Activated CD4-positive, alpha-beta T cell treated with anti-CD3 and anti-CD28 coated beads, Interleukin-2, Interleukin-6, amounts not matched to agents 100 ng/mL and 50 ng/mL, durations not matched to agents 16 hours and 8 hours (primary cell): Measurements from ENCODE around the gene ACTR6.
"Not testable (repeated sequence)": the region's sequence is repeated elsewhere in the genome, so short reads cannot be mapped to it uniquely, and the experiment has no call there.

Experiments
- DNase-seq: peaks from one replicate; pipeline ENCODE4 v3.0.0-alpha.2; 2020

The ACTR6 gene

GRCh38 chr12:100200463-100201181 is at the start of gene ACTR6:
Gene ACTR6 (plus strand): TSS chr12:100200815. CDS start chr12:100200852, 37 bp downstream.
- peak; percentile 97 for DNase-seq

DNA sequence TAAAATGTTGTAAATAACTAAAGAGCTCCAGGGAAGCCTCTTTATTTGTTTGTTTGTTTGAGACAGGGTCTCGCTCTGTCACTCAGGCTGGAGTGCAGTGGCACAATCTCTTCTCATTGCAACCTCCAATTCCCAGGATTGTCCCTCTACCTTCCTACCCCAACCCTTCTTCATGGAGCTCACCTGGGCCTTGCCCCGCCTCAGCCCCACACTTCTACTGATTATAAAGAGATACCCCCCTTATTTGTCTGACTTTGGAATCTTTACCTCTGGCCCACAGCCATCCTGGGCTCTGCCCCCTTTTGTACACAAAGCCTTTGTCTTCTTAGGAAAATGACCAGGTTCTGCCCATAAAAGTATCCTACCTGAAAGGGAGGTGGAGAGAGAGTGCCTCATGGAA is 48.8 kb upstream of the ACTR6 start:
- no peak for DNase-seq

DNA sequence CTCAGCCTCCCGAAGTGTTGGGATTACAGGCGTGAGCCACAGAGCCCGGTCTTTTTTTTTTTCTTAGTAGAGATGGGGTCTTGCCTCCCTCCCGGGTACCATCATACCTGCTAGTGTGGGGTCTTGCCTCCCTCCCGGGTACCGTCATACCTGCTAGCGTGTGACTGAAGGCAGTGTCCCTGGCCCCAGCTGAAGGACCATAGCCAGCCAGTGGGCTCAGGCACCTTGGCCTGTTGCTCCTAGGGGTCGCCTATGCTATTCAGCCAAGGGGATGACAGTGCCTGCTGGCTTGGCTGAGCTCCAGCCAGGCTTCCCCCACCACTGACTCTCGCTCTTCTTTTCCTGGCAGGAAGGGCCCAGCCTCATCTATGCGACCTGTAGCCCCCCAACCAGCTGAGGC is 47.5 kb upstream of the ACTR6 start:
- no peak for DNase-seq

DNA sequence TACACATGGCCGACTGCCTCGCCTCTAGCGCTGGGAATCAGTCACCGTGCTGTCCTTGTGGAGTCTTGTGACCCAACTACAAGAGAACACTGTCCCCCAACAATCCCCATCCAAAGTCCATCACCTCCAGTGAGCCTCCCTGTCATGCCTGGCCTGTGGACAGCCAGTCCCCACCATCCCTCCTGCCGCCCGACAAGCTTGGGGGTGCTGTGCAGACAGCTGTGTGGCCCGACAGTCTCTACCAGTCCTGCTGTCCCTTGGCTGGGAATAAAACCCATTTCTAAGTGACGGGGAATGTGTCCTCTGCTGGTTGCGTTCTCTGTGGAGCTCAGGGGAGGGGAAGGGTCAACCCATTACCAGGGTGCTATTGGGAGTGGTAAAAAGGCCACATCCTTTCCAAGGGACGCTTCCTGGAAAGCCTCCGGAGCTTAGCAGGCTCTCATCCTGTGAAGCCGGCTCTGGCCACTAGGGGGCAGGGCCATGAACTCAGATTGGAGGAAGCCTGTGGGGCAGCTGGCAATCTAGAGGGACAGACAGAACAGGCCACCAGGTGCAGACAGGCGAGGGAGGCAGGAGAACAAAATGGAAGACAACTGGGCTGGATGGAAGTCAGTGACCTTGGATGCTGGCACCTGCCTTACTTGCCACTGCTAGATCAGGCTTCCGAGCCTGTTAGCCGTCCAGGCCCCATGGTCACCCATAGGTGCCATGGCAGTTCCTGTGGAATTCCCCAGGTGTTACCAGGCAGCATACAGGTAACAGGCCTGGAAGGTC is 46.0 kb upstream of the ACTR6 start:
- DNase-seq = peak; percentile 84

- DNase-seq = no peak
Observed at GRCh38 chr12:100156731-100157426, 43.7 kb upstream of the ACTR6 start.

GRCh38 chr12:100157427-100157821 is 43.2 kb upstream of the ACTR6 start:
- no peak for DNase-seq

GRCh38 chr12:100158535-100158934 is 42.1 kb upstream of the ACTR6 start:
- no peak for DNase-seq

DNA sequence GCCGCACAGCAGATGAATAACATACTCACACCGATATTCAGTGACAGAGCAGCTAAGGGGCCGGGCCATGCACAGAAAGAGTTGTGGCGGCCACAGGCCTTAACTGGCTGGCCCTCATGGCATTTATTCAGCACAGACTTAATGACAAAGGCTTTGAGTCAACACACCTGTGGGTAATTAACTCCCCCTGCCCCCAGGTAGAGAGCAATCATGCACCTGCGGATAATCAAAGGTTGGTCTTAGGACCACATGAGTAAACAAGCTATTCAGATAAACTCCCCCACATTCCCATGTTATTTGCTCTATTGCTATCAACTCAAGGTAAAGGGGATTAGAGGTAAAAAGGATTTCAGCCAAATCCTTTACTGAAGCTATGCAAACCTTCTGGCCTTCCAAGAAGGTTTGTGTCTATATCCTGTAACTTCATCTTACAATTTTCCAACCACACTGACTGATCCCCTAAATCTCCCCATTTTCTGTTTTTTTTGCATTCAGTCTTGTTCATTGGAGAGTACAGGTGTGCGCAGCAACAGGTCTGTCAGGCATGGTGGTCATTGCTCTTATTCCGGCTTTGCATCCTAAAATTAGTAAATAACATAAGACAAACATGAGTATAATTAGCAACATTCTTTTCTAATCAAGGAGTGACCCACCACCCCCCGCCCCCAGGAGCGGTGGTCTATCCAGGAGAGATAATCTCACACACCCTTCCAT is 41.1 kb upstream of the ACTR6 start:
- DNase-seq = no peak

GRCh38 chr12:100163416-100164152 is 37.0 kb upstream of the ACTR6 start:
- DNase-seq = peak; percentile 83

DNA sequence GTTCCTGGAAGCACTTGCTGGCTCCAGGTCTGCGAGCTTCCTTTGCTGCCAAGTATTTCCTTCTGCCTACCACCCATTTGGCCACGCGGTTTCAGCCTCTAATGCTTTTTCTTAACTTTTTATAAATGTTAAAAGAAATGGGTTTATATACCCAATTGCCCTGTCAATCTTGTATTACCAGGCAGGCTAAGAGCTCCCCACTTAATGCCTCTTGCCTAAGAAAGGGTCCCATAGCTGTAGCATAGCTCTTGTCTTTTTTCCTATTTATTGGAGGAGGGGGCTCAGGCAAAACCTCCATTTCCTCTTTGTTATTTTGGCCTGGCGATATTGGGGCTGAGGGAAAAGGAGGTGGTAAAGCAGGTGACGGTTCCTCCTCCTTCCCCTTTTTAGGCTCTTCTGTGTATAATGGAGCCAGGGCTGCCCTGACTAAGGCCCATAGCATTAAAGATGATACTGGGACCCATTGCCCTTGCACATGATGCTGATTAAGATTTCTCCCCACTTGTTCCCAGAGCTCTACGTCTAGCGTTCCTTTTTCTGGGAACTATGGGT is 36.4 kb upstream of the ACTR6 start:
- no peak for DNase-seq

GRCh38 chr12:100165356-100165755 is 35.3 kb upstream of the ACTR6 start:
- no peak for DNase-seq

DNA sequence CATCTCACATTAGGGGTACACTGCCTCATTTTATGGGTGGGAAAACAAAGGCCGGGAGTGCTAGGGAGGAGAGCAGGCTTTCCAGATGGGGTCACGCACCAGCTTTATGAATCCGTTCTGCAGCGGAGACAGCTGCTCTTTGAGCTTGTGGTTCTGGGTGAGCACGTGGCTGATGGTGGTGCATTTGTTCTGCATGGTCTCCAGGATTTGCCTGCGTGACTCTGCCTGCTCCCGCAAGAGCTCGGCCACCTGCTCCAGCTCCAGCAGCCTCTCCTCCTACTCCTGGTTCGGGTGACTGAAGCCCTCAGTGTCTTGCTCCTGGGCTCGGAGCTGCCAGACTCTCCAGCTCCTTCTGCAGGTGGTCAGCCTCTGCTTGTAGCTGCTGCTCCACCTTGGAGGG is 34.4 kb upstream of the ACTR6 start:
- no peak for DNase-seq

- no peak for DNase-seq
Observed at GRCh38 chr12:100168562-100168961, 32.1 kb upstream of the ACTR6 start.

DNA sequence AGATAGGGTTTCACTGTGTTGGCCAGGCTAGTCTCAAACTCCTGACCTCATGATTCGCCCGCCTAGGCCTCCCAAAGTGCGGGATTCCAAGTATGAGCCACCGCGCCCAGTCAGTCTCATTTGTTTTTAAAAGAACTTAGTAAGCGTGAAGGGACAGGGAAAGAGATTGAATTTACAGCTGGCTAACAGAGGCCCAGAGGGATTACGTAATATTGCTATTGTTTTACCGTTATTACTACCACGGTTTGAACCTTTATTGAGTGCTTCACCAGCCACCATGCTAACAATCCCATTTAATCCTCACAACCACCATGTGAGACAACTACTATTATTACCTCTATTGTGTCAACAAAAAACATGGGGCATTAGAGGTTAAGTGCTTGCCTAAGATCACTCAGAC is 31.3 kb upstream of the ACTR6 start:
- no peak for DNase-seq

GRCh38 chr12:100170313-100170858 is 30.2 kb upstream of the ACTR6 start:
- DNase-seq = no peak

DNA sequence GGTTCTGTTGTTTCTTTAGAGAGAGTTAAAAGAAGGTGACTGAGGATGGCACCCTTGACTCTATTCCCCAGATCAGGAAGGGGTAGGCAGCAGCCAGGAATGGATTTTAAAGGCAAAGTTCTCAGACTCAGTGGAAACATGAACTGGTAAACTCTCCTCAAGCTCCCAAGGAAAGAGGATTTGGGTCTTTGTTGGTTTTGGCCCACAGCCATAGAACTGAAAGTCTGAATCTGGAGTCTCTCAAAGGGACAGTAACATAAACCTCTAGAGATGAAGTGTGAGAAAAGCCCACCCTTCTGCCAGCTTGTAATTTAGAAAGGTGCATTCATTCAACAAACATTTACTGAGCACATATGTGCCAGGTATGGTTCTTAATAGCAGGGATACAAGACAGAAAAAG is 29.4 kb upstream of the ACTR6 start:
- DNase-seq = no peak

- DNase-seq = no peak
Observed at GRCh38 chr12:100173111-100173510, 27.5 kb upstream of the ACTR6 start.

- DNase-seq = no peak
Observed at GRCh38 chr12:100174495-100174894, 26.1 kb upstream of the ACTR6 start.

DNA sequence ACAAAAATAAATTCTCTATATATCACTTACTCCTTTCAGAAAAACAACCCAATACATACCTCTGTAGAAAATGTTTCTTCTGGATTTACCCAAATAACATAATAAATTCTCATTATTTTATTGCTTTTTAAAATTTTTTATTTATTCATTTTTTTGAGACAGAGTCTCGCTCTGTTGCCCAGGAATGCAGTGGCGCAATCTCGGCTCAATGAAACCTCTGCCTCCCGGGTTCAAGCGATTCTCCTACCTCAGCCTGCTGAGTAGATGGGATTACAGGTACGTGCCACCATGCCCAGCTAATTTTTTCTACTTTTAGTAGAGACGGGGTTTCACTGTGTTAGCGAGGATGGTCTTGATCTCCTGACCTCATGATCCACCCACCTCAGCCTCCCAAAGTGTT is 24.1 kb upstream of the ACTR6 start:
- not testable (repeated sequence) for DNase-seq

DNA sequence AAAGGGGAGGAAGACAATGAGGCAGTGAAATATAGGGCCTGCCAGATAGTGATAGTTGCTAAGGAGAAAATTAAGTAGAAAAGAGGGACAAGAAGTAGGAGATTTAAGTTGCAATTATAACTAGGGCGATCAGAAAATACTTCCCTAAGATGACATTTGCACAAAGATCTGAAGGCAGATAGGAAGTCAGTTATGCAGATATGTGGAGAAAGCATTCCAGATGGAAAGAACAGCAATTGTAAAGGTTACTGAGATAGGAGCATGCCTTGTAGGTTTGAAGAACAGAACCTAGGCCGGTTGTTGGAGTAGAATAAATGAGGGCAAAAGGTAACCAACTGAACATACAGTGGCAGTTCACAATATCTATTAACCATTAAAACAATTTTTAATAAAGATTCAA is 21.4 kb upstream of the ACTR6 start:
- DNase-seq = no peak

GRCh38 chr12:100184549-100185145 is 16.0 kb upstream of the ACTR6 start:
- no peak for DNase-seq
